HepG2 (cell line): ENCODE data around the gene RECQL5. TPM values are rescaled to one million over a fixed set of nuclear protein-coding genes. Genes with fewer than 3 reads are reported as not detected.

ENCODE experiments used
- ARHGAP35 ChIP-seq: sonication (generic); formaldehyde crosslinking; IDR thresholded peaks from 2 replicates; pipeline ENCODE4 v1.9.0; 2022; ENCODE audit warnings: mild to moderate bottlenecking, inconsistent platforms, moderate library complexity, missing genetic modification reagents, borderline replicate concordance
- KAT7 ChIP-seq: IDR thresholded peaks from 2 replicates; pipeline ENCODE4 v1.6.1; 2018; ENCODE audit warnings: borderline replicate concordance, missing compliant biosample characterization
- MAF1 ChIP-seq: sonication (generic); formaldehyde crosslinking; IDR thresholded peaks from 2 replicates; pipeline ENCODE4 v1.5.0; 2020; ENCODE audit warnings: missing genetic modification reagents, borderline replicate concordance
- MLXIP ChIP-seq: sonication (generic); formaldehyde crosslinking; IDR thresholded peaks from 2 replicates; pipeline ENCODE4 v1.9.0; 2021; ENCODE audit warnings: missing genetic modification reagents, borderline replicate concordance
- NRL ChIP-seq: sonication (generic); formaldehyde crosslinking; IDR thresholded peaks from 2 replicates; pipeline ENCODE4 v1.5.0; 2020; ENCODE audit warnings: missing genetic modification reagents, mild to moderate bottlenecking, moderate library complexity, borderline replicate concordance
- PAX8 ChIP-seq: sonication (generic); formaldehyde crosslinking; IDR thresholded peaks from 2 replicates; pipeline ENCODE4 v1.8.0; 2022; ENCODE audit warnings: mild to moderate bottlenecking, missing genetic modification reagents, borderline replicate concordance
- PHF21A ChIP-seq: sonication (generic); formaldehyde crosslinking; IDR thresholded peaks from 2 replicates; pipeline ENCODE4 v1.5.0; 2020; ENCODE audit warnings: mild to moderate bottlenecking, missing genetic modification reagents
- PLRG1 ChIP-seq: fragments of 450-650 bp; conservative IDR thresholded peaks from 2 replicates; pipeline ENCODE4 v1.6.1; 2016
- TRAFD1 ChIP-seq: sonication (generic); formaldehyde crosslinking; IDR thresholded peaks from 2 replicates; pipeline ENCODE4 v1.5.1; 2020; ENCODE audit warnings: missing genetic modification reagents, mild to moderate bottlenecking, borderline replicate concordance
- TRIM24 ChIP-seq: sonication (generic); formaldehyde crosslinking; IDR thresholded peaks from 2 replicates; pipeline ENCODE4 v1.8.0; 2022; ENCODE audit warnings: mild to moderate bottlenecking, missing genetic modification reagents
- ZKSCAN5 ChIP-seq: sonication (generic); formaldehyde crosslinking; IDR thresholded peaks from 2 replicates; pipeline ENCODE4 v1.5.1; 2020; ENCODE audit warnings: mild to moderate bottlenecking, missing genetic modification reagents
- ZNF367 ChIP-seq: sonication (generic); formaldehyde crosslinking; IDR thresholded peaks from 2 replicates; pipeline ENCODE4 v1.4.0; 2020; ENCODE audit warnings: missing genetic modification reagents, borderline replicate concordance
- ZNF414 ChIP-seq: sonication (generic); formaldehyde crosslinking; IDR thresholded peaks from 2 replicates; pipeline ENCODE4 v1.5.0; 2020; ENCODE audit warnings: missing genetic modification reagents
- ZNF558 ChIP-seq: sonication (generic); formaldehyde crosslinking; IDR thresholded peaks from 2 replicates; pipeline ENCODE4 v1.9.0; 2022; ENCODE audit warnings: mild to moderate bottlenecking, missing genetic modification reagents, borderline replicate concordance
- ZNF615 ChIP-seq: sonication (generic); formaldehyde crosslinking; IDR thresholded peaks from 2 replicates; pipeline ENCODE4 v1.5.0; 2020; ENCODE audit warnings: mild to moderate bottlenecking, missing genetic modification reagents, borderline replicate concordance
- ZNF652 ChIP-seq: IDR thresholded peaks from 2 replicates; pipeline ENCODE4 v1.6.1; 2016; ENCODE audit warnings: low read depth, borderline replicate concordance
- polyA plus RNA-seq, 8 experiments: library from polyadenylated mRNA; depleted of rRNA in 3 of 8; stranded (reverse) in 7 of 8; unstranded in 1 of 8; fragments of >200 nt; fragmentation: Illumina TruSeq in 4 of 8; extraction: Trizol in 4 of 8; gene quantifications; 2 replicates each; pipeline versions ENCODE4 v1.2.1 to v1.2.3, GENCODE V29; 2011 to 2016; ENCODE audit warnings: low read depth in 4 of 8, missing spikeins in 1 of 8, mixed read lengths in 1 of 8; ENCODE audit not compliant: insufficient read depth in 1 of 8
- total RNA-seq, 5 experiments: library from RNA; depleted of rRNA; stranded (reverse); fragments of >200 nt; fragmentation: Illumina TruSeq; extraction: Trizol; gene quantifications; 2 replicates each; pipeline ENCODE4 v1.2.3, GENCODE V29; 2016; ENCODE audit warnings: low read depth in 1 of 5
- TF ChIP-seq, protein P1 (sequence below): sonication (generic); formaldehyde crosslinking; IDR thresholded peaks from 2 replicates; pipeline ENCODE4 v1.4.0; 2020; ENCODE audit warnings: missing genetic modification reagents, borderline replicate concordance
- TF ChIP-seq, protein P2 (sequence below): sonication (generic); formaldehyde crosslinking; IDR thresholded peaks from 2 replicates; pipeline ENCODE4 v1.4.0; 2020; ENCODE audit warnings: low read depth, mild to moderate bottlenecking, missing genetic modification reagents

The RECQL5 gene
- total and polyA plus RNA-seq, 2 of the 13 experiments (the other 11 are each of a cell fraction or from before 2014, with no cell fraction given): 27.7 to 32.0 TPM

DNA sequence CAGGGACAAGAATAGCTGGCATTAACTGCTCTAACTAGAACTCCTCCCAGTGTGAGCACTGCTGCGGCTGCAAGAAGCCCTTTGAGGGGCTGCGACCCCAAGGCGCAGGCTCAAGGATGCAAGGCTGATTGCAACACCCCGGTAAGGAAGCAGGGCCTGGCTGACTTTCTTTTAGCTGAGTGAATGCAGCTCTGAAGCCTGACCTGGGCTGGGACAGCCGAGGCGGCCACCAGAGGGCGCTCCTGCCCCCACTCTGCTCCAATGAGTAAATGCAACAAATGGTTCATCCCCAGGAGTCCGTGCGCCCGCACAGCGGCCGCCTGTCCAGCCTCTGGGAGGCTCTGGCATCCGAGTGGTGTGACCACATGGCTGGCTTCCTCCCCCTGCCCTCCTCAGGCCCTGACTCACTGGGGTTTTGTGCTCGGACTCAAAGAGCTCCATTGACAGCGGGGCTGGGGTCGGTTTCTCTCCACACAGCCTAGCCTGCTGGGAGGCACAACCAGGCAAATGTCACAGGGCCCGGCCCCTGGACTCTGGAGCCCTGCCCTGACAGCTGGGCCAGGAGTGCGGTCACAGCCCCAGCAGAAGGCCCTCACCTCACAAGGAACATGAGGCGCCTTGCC lies 34.0 kb downstream of the RECQL5 start, which contains the start of gene SMIM5 (continued):
- TF ChIP-seq ZKSCAN5 (no peak), ZNF367 (no peak), TRAFD1 (CRISPR knock-in tag) (no peak), KAT7 (CRISPR knock-in tag) (no peak), ZNF615 (no peak), ZNF558 (no peak), PAX8 (CRISPR knock-in tag) (0 out of 2 replicates have a peak, but pooled peaks have one; percentile 39), MLXIP (CRISPR knock-in tag) (no peak), ZNF652 (CRISPR knock-in tag) (no peak), NRL (CRISPR knock-in tag) (peak; percentile 87), MAF1 (0 out of 2 replicates have a peak, but pooled peaks have one; percentile 26), PHF21A (CRISPR knock-in tag) (peak; percentile 16; the same call in 1 of the 2 replicates), PLRG1 (no peak), ARHGAP35 (0 out of 2 replicates have a peak, but pooled peaks have one; percentile 29), ZNF414 (no peak), TRIM24 (CRISPR knock-in tag) (no peak)
- TF ChIP-seq, protein P1, sequence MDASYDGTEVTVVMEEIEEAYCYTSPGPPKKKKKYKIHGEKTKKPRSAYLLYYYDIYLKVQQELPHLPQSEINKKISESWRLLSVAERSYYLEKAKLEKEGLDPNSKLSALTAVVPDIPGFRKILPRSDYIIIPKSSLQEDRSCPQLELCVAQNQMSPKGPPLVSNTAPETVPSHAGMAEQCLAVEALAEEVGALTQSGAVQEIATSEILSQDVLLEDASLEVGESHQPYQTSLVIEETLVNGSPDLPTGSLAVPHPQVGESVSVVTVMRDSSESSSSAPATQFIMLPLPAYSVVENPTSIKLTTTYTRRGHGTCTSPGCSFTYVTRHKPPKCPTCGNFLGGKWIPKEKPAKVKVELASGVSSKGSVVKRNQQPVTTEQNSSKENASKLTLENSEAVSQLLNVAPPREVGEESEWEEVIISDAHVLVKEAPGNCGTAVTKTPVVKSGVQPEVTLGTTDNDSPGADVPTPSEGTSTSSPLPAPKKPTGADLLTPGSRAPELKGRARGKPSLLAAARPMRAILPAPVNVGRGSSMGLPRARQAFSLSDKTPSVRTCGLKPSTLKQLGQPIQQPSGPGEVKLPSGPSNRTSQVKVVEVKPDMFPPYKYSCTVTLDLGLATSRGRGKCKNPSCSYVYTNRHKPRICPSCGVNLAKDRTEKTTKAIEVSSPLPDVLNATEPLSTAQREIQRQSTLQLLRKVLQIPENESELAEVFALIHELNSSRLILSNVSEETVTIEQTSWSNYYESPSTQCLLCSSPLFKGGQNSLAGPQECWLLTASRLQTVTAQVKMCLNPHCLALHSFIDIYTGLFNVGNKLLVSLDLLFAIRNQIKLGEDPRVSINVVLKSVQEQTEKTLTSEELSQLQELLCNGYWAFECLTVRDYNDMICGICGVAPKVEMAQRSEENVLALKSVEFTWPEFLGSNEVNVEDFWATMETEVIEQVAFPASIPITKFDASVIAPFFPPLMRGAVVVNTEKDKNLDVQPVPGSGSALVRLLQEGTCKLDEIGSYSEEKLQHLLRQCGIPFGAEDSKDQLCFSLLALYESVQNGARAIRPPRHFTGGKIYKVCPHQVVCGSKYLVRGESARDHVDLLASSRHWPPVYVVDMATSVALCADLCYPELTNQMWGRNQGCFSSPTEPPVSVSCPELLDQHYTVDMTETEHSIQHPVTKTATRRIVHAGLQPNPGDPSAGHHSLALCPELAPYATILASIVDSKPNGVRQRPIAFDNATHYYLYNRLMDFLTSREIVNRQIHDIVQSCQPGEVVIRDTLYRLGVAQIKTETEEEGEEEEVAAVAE (CRISPR knock-in tag): no peak
- TF ChIP-seq, protein P2, sequence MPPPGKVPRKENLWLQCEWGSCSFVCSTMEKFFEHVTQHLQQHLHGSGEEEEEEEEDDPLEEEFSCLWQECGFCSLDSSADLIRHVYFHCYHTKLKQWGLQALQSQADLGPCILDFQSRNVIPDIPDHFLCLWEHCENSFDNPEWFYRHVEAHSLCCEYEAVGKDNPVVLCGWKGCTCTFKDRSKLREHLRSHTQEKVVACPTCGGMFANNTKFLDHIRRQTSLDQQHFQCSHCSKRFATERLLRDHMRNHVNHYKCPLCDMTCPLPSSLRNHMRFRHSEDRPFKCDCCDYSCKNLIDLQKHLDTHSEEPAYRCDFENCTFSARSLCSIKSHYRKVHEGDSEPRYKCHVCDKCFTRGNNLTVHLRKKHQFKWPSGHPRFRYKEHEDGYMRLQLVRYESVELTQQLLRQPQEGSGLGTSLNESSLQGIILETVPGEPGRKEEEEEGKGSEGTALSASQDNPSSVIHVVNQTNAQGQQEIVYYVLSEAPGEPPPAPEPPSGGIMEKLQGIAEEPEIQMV (CRISPR knock-in tag): no peak
